PC-9 (cell line): ENCODE data around the gene LRMDA. TPM values are rescaled to one million over a fixed set of nuclear protein-coding genes. Genes with fewer than 3 reads are reported as not detected.

Experiments
- BruUV-seq: library from RNA; stranded (reverse); fragments of 400-500 nt; replicated peaks from 2 replicates; lab custom pipeline; 2021; lab: Mats Ljungman, UMichigan
- CTCF ChIA-PET: fragments of 300-600 bp; sonication (Branson Sonifier 250); formaldehyde crosslinking; loops from one replicate; lab custom pipeline; 2022; ENCODE audit warnings: antibody characterized with exemption; lab: Charles Lee
- POLR2A ChIA-PET: fragments of 300-600 bp; sonication (Branson Sonifier 250); formaldehyde crosslinking; loops from one replicate; lab custom pipeline; 2022; ENCODE audit warnings: antibody characterized with exemption; ENCODE audit not compliant: unreplicated experiment; lab: Charles Lee
- DNase-seq, 2 experiments: peaks; one replicate each; pipeline versions ENCODE4 v3.0.0 to v3.0.0-alpha.2; 2015 to 2022; ENCODE audit warnings: mixed read lengths in 1 of 2
- H2AFZ ChIP-seq: fragments of 200-600 bp; sonication (generic); 2 replicates; pipeline ENCODE4 v1.8.1; 2017; ENCODE audit warnings: antibody characterized with exemption
- H3F3A ChIP-seq: fragments of 200-600 bp; sonication (generic); 2 replicates; pipeline ENCODE4 v1.8.1; 2017; ENCODE audit warnings: antibody characterized with exemption, mild to moderate bottlenecking, low read depth; ENCODE audit not compliant: insufficient read depth
- H3K27ac ChIP-seq: fragments of 200-600 bp; sonication (generic); 2 replicates; pipeline ENCODE4 v1.6.1; 2016; ENCODE audit warnings: mixed run types
- H3K27me3 ChIP-seq: fragments of 200-600 bp; sonication (generic); 2 replicates; pipeline ENCODE4 v1.6.1; 2016; ENCODE audit warnings: low read depth, mixed run types; ENCODE audit not compliant: insufficient read depth
- H3K36me3 ChIP-seq: fragments of 200-600 bp; sonication (generic); 2 replicates; pipeline ENCODE4 v1.6.1; 2016; ENCODE audit warnings: low read depth, mixed run types
- H3K4me1 ChIP-seq: fragments of 200-600 bp; sonication (generic); replicated peaks from 2 replicates; pipeline ENCODE4 v1.6.1; 2016; ENCODE audit warnings: mixed run types; ENCODE audit not compliant: insufficient read depth
- H3K4me2 ChIP-seq: fragments of 200-600 bp; sonication (generic); 2 replicates; pipeline ENCODE4 v1.6.1; 2017; ENCODE audit warnings: mixed run types
- H3K4me3 ChIP-seq: fragments of 200-600 bp; sonication (generic); 2 replicates; pipeline ENCODE4 v1.6.1; 2016; ENCODE audit warnings: mixed run types
- H3K79me2 ChIP-seq: fragments of 200-600 bp; sonication (generic); 2 replicates; pipeline ENCODE4 v1.6.1; 2017; ENCODE audit warnings: low read depth, mixed run types
- H3K9me2 ChIP-seq: fragments of 200-600 bp; sonication (generic); 2 replicates; pipeline ENCODE4 v1.8.1; 2017; ENCODE audit warnings: mild to moderate bottlenecking; ENCODE audit not compliant: insufficient read depth
- H3K9me3 ChIP-seq: fragments of 200-600 bp; sonication (generic); 2 replicates; pipeline ENCODE4 v1.8.1; 2016; ENCODE audit warnings: low read depth; ENCODE audit not compliant: insufficient read depth
- H4K20me1 ChIP-seq: fragments of 200-600 bp; sonication (generic); 2 replicates; pipeline ENCODE4 v1.8.1; 2017; ENCODE audit not compliant: insufficient read depth
- CTCF ChIP-seq: fragments of 200-600 bp; sonication (generic); conservative IDR thresholded peaks from 2 replicates; pipeline ENCODE4 v1.6.1; 2017; ENCODE audit warnings: mixed run types, antibody characterized with exemption, mild to moderate bottlenecking, moderate library complexity
- EZH2 ChIP-seq: fragments of 200-600 bp; sonication (generic); IDR thresholded peaks from 2 replicates; pipeline ENCODE4 v1.8.0; 2017; ENCODE audit warnings: antibody characterized with exemption, low read depth
- intact Hi-C: fragments of 100-400 bp; cut with micrococcal nuclease; formaldehyde crosslinking; loops from one replicate; pipeline ENCODE4 v1.10.0; 2022; ENCODE audit not compliant: unreplicated experiment
- total RNA-seq: library from RNA; stranded (reverse); gene quantifications from 2 replicates; pipeline ENCODE4 v1.2.3, GENCODE V29; 2021

The LRMDA gene
- total RNA-seq, 1 experiment from 2014 or later, result not detected

GRCh38 chr10:75439811-75440210, 8.4 kb downstream of the LRMDA start:
- H3K4me1 ChIP-seq, result no peaks in the 10 kb centered on the region
- no peaks in the 10 kb centered on the region for H3K36me3 ChIP-seq
- H3K27ac ChIP-seq, result no peak overlapping the region
- intact Hi-C loops, result no loop called here
- H3K4me2 ChIP-seq, result no peak overlapping the region
- BruUV-seq, result no TSS peak
- no peaks in the 10 kb centered on the region for H4K20me1 ChIP-seq
- H2AFZ ChIP-seq, result no peak overlapping the region
- peaks cover 20% of the 10 kb centered on the region; the same call in 1 of the 2 replicates for H3K9me3 ChIP-seq
- H3K4me3 ChIP-seq, result no peak overlapping the region
- no peak for DNase-seq
- ChIA-PET CTCF (no interaction called here), POLR2A (no interaction called here)
- no peaks in the 10 kb centered on the region for H3K79me2 ChIP-seq
- no peaks in the 10 kb centered on the region for H3K27me3 ChIP-seq
- no peaks in the 10 kb centered on the region for H3K9me2 ChIP-seq
- TF ChIP-seq EZH2, result no peak
- TF ChIP-seq CTCF, result no peak
- H3F3A ChIP-seq, result no peaks in the 10 kb centered on the region

GRCh38 chr10:75440271-75440793, 8.9 kb downstream of the LRMDA start:
- no peak for DNase-seq
- POLR2A ChIA-PET, result no interaction called here
- Histone ChIP-seq H3K4me3 (no peak overlapping the region), H3F3A (no peaks in the 10 kb centered on the region), H3K79me2 (no peaks in the 10 kb centered on the region), H3K4me1 (no peaks in the 10 kb centered on the region), H3K36me3 (no peaks in the 10 kb centered on the region), H3K4me2 (no peak overlapping the region), H3K9me2 (no peaks in the 10 kb centered on the region), H3K9me3 (peaks cover 25% of the 10 kb centered on the region), H3K27ac (no peak overlapping the region), H2AFZ (no peak overlapping the region), H3K27me3 (no peaks in the 10 kb centered on the region), H4K20me1 (no peaks in the 10 kb centered on the region)
- intact Hi-C loops, result no loop called here
- TF ChIP-seq EZH2, result no peak
- CTCF ChIA-PET, result no interaction called here
- BruUV-seq, result no TSS peak

- no peak for DNase-seq
- no peak for TF ChIP-seq EZH2
- TF ChIP-seq CTCF, result no peak
- CTCF ChIA-PET, result no interaction called here
- intact Hi-C loops, result no loop called here
- Histone ChIP-seq H3F3A (no peaks in the 10 kb centered on the region), H3K9me3 (peaks cover 30% of the 10 kb centered on the region), H4K20me1 (no peaks in the 10 kb centered on the region), H3K27ac (no peak overlapping the region), H3K4me1 (no peaks in the 10 kb centered on the region), H3K36me3 (no peaks in the 10 kb centered on the region), H3K9me2 (no peaks in the 10 kb centered on the region), H3K79me2 (no peaks in the 10 kb centered on the region), H3K4me3 (no peak overlapping the region), H3K4me2 (no peak overlapping the region), H3K27me3 (no peaks in the 10 kb centered on the region), H2AFZ (no peak overlapping the region)
- POLR2A ChIA-PET, result no interaction called here
- BruUV-seq, result no TSS peak
Observed at GRCh38 chr10:75441196-75441595, 9.8 kb downstream of the LRMDA start.

GRCh38 chr10:75441682-75442081, 10.3 kb downstream of the LRMDA start:
- no peak for DNase-seq
- H4K20me1 ChIP-seq, result no peaks in the 10 kb centered on the region

More at GRCh38 chr10:75441682-75442081, 10.3 kb downstream of the LRMDA start:
- intact Hi-C loops, result no loop called here
- Histone ChIP-seq H3K79me2 (no peaks in the 10 kb centered on the region), H3K36me3 (no peaks in the 10 kb centered on the region), H3K9me3 (peaks cover 30% of the 10 kb centered on the region), H3K9me2 (no peaks in the 10 kb centered on the region), H3K4me3 (no peak overlapping the region), H3K27me3 (no peaks in the 10 kb centered on the region), H3K4me2 (no peak overlapping the region), H3K27ac (no peak overlapping the region), H3F3A (no peaks in the 10 kb centered on the region), H2AFZ (no peak overlapping the region), H3K4me1 (no peaks in the 10 kb centered on the region)
- POLR2A ChIA-PET, result no interaction called here
- TF ChIP-seq CTCF (no peak), EZH2 (no peak)
- no TSS peak for BruUV-seq
- CTCF ChIA-PET, result no interaction called here
